ENCODE data around the gene C2CD2.

Gene C2CD2

GRCh38 chr21:41901099-41901498, 52.7 kb downstream of the C2CD2 start:
- TF ChIP-seq, protein P1, sequence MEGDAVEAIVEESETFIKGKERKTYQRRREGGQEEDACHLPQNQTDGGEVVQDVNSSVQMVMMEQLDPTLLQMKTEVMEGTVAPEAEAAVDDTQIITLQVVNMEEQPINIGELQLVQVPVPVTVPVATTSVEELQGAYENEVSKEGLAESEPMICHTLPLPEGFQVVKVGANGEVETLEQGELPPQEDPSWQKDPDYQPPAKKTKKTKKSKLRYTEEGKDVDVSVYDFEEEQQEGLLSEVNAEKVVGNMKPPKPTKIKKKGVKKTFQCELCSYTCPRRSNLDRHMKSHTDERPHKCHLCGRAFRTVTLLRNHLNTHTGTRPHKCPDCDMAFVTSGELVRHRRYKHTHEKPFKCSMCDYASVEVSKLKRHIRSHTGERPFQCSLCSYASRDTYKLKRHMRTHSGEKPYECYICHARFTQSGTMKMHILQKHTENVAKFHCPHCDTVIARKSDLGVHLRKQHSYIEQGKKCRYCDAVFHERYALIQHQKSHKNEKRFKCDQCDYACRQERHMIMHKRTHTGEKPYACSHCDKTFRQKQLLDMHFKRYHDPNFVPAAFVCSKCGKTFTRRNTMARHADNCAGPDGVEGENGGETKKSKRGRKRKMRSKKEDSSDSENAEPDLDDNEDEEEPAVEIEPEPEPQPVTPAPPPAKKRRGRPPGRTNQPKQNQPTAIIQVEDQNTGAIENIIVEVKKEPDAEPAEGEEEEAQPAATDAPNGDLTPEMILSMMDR (IDR thresholded peaks at IDR 0.05; ENCODE audit: borderline replicate concordance, control extremely low read depth, extremely low read depth, insufficient read depth, missing control alignments), result no peak
- in situ Hi-C loops (cut with MboI; ENCODE audit: low sequenced_read_pairs, unreplicated experiment), result no loop called here
- peak; percentile 57 for DNase-seq (ENCODE audit: low spot score)

- in situ Hi-C loops (cut with MboI; ENCODE audit: low sequenced_read_pairs, unreplicated experiment), result no loop called here
- DNase-seq (ENCODE audit: low spot score), result no peak
- TF ChIP-seq, protein P1 (IDR thresholded peaks at IDR 0.05; ENCODE audit: borderline replicate concordance, control extremely low read depth, extremely low read depth, insufficient read depth, missing control alignments), result no peak
These were observed 53.4 kb downstream of the C2CD2 start for GRCh38 chr21:41900401-41900800.

GRCh38 chr21:41899426-41900202, 54.2 kb downstream of the C2CD2 start:
- peak; percentile 66 for DNase-seq (ENCODE audit: low spot score)
- in situ Hi-C loops (cut with MboI; ENCODE audit: low sequenced_read_pairs, unreplicated experiment), result no loop called here
- TF ChIP-seq, protein P1 (IDR thresholded peaks at IDR 0.05; ENCODE audit: borderline replicate concordance, control extremely low read depth, extremely low read depth, insufficient read depth, missing control alignments), result no peak

- TF ChIP-seq, protein P1 (IDR thresholded peaks at IDR 0.05; ENCODE audit: borderline replicate concordance, control extremely low read depth, extremely low read depth, insufficient read depth, missing control alignments), result no peak
- DNase-seq (ENCODE audit: low spot score), result no peak
- in situ Hi-C loops (cut with MboI; ENCODE audit: low sequenced_read_pairs, unreplicated experiment), result no loop called here
These were observed 54.8 kb downstream of the C2CD2 start for GRCh38 chr21:41898998-41899397.

- in situ Hi-C loops (cut with MboI; ENCODE audit: low sequenced_read_pairs, unreplicated experiment), result no loop called here
- TF ChIP-seq, protein P1 (IDR thresholded peaks at IDR 0.05; ENCODE audit: borderline replicate concordance, control extremely low read depth, extremely low read depth, insufficient read depth, missing control alignments), result no peak
- DNase-seq (ENCODE audit: low spot score), result no peak
These were observed 56.1 kb downstream of the C2CD2 start for GRCh38 chr21:41897700-41898099.

DNA sequence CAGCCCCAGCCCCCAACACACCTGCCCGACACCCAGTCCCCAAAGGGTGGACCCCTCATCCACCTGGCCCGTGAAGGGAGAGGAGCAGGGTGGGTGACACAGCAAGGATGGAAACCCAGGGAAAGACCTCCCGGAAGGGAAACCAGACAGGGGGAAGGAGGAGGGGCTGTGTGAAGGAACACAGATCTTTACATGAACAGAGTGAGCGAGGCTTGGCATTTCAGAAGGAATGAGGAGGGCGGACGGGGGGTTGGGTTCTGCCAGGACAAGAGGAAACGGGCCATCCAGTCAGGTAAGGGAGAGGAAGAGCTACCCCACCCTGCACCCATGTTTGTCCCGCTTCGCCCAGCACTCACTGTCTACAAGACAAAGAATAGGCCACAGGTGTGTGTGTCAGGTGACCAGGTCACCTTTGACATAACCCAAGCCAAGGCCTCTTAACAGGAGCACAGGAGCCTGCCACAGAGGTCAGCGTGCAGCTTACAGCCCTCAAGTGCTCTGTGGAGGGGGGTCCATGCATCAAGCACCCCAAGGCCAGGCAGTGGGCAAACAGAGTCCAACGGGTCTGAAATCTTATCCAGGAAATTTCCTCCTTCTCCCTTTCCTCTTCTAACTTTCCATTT, 56.7 kb downstream of the C2CD2 start:
- TF ChIP-seq, protein P1 (IDR thresholded peaks at IDR 0.05; ENCODE audit: borderline replicate concordance, control extremely low read depth, extremely low read depth, insufficient read depth, missing control alignments), result no peak
- in situ Hi-C loops (cut with MboI; ENCODE audit: low sequenced_read_pairs, unreplicated experiment), result no loop called here
- DNase-seq (ENCODE audit: low spot score), result no peak
